ENCODE data around the gene NPB. TPM values are rescaled to one million over a fixed set of nuclear protein-coding genes. Genes with fewer than 3 reads are reported as not detected.

Gene NPB
- total RNA-seq, result 0.54 and 1.3 TPM in 2 replicates

DNA sequence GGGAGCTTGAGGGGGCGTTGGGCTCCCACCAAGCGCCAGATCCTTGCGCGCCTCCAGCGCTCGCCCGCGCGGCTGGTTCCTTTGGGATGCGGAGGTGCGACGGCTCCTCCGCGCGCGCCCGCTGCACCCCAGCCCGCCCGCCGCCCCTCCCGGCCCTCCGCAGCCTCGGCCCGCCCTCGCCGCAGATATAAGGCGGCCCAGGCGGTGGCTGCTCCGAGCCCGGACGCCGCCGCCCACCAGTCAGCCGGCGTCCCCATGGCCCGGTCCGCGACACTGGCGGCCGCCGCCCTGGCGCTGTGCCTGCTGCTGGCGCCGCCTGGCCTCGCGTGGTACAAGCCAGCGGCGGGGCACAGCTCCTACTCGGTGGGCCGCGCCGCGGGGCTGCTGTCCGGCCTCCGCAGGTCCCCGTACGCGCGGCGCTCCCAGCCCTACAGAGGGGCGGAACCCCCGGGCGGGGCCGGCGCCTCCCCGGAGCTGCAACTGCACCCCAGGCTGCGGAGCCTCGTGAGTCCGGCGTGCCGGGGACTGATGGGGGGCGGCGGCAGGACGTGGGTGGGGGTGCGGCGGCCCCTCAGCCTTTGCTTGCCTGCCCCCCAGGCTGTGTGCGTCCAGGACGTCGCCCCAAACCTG is at the start of gene NPB:
NPB (plus strand) TSS at position 216 of the 630 bp plus-strand sequence; CDS start at position 256, 40 bp downstream.

DNA sequence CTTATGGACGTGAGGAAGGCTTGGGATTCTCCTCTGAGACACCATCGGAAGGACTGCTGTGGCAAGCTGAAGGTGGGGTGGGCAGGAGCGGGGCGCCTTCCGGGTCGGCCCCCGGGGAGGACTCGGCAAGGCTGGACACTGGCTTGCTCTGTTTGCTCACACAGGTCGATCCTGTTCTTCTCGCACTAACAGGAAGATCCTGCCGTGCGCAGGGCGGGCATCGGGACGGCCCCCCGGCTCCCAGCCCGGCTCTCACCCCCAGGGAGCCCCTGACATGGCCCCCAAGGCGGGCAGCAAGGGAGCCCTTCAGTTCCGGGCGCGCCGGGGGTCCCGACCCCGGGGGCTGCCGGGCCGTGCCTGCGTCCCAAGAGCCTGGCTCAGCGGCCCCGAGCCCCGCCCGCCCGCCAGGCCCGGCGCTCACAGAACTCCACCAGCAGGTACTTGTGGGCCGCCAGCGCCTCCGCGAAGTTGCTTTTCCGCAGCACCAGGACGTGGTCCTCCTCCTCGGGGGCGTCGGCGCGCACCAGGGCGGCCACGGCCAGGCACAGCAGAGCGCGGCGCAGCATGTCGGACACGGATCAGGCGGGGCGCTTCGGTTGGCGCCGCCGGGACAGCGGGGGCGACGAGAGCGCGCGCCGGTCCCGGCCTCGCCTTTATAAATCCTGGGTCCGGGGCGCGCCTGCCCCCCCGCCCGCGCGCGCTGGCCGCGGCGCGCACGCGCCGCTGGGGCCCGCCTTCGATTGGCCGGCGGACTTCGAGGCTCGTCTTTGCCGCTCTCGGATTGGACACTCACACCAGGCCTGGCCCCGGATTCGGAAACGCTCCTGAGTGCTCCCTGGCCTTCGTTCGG is 41.9 kb upstream of the NPB start, which contains the start of gene P4HB:
P4HB (minus strand) TSS at position 630 of the 850 bp plus-strand sequence; CDS start at position 566, 64 bp downstream.

DNA sequence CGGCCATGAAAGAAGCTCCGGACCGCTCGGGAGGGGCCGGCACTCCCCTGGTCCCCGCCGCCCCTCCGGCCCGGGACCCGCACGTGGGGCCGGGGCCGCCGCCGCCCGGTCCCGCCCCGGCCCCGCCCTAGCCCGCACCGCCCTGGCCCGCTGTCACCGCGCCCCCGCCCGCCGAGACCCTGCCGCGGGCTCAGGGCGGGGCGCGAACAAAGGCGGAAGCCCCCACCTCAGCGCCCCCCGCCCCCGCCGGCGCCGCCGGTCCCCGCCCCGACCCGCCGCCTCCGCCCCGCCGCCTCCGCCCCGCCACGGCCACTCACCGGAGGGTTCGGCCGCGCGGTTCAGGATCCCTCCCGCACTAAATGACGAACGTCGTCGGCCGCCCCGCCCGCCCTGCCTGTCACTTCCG is 31.1 kb upstream of the NPB start, which contains the start of gene ARHGDIA:
ARHGDIA (minus strand) TSS at position 357 of the 406 bp plus-strand sequence. CDS start 1,407 bp downstream, outside the sequence.

DNA sequence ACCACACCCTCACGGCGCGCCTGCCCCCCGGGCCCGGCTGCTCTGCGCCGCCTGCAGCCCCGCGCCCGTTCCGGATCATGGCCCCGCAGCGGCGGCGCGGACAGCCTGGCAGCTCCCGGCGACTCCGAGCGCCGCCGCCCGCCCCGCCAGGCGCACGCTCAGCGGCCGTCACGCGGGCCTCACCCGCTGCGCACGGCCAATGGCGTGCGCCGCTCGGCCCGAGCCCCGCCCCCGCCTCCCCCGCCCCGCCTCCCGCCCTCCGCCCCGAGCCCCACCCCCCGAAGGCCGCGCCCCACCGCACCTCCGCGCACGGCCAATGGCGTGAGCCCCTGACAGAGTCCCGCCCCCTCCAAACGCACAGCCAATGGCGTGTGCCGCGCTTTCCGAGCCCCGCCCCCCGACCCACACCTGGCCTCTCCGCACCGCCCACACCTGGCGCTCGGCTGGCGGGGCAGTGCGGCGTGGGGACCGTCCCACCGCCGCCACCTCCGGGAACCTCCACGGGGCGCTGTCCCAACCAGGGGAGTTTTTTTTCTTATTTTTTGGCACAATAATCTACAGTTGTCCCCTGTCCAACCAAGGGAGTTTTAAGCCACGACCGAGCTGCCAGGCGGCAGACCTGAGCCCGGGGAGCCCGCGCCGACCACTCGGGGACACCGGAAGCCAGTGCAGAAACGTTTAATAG is 9.4 kb downstream of the NPB start, which contains the start of gene PCYT2:
PCYT2 (minus strand) TSS at position 123 of the 685 bp plus-strand sequence; CDS start at position 79, 44 bp downstream.

DNA sequence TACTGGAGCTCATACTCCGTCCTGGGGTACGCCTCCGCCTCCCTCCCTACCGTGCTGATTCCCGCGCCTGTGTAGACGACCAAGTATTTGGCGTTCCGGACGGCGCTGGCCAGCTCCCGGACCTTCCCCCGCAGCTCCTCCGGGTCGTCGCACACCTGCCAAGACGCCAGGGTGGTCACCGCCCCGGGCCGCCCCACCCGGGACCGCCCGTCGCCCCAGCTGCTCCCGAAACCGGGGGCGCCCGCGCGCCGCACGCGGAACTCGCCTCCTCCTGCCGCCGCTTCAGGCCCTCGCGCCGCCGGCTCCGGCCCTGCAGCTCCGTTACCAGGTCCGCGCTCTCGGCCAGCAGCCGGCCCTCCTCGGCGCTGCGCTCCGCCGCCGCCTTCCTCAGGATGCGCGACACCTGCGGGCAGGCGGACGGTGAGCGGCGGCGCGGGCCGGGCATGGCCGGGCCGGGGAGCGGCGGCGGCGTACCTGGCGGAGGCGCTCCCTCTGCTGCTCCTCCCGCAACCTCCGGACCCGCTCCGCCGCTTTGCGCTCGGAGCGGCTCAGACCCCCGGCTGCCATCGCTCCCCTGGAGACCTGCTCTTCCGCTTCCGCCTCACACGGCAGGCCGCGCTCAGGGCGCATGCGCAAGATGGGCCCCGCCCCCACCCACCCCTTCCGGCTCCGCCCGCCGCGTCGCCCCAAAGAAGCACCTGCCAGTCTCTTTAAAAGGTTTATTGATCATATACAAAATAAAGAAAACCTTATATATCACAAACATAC is 15.7 kb downstream of the NPB start, which contains the start of gene SIRT7:
SIRT7 (minus strand) TSS at position 612 of the 768 bp plus-strand sequence; CDS start at position 567, 45 bp downstream.

DNA sequence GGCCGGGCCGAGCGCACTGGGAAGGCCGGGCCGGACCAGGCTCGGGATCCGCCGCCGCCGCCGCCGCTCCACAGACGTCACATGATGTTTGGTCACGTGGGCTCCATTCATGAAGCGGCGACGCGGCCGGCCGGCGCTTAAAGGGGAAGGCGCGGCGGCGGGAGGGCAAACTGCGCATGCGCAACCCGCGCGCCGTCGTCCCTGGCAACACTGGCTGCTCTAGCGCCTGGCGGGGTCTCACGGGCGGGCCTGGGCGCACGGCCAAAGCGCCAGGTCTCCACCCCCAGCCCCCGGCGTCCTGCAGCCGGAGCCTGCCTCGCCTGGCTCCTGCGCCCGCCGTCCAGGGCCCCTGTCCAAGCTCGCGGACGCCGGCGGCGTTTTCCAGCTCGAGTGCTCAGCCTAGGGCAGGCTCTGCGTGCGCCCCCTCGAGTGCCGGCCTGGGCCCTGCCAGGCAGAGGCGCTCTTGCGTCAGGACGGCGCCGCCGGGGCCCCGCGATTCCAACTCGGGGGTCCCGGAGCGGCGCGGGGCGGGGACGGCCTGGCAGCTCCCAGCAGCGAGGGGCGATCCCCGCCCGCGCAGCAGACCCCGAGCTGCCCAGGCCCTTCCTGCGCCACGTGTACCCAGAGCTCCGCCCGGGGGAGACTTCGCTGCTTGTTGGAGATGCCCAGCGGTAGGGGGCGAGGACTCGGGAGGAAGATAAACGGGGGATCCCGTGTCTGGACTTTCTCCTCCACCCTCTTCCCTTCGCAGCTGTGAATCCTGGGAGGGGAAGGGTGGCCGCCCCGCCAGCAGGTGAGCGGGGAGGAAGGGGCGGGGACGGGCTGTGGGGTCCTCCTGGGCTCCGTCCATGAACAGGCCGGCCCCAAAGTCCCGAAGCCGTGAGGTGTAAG is 25.9 kb downstream of the NPB start, which contains the start of gene MAFG:
MAFG (minus strand) TSS at position 83 of the 891 bp plus-strand sequence. CDS start 4,550 bp downstream, outside the sequence.

DNA sequence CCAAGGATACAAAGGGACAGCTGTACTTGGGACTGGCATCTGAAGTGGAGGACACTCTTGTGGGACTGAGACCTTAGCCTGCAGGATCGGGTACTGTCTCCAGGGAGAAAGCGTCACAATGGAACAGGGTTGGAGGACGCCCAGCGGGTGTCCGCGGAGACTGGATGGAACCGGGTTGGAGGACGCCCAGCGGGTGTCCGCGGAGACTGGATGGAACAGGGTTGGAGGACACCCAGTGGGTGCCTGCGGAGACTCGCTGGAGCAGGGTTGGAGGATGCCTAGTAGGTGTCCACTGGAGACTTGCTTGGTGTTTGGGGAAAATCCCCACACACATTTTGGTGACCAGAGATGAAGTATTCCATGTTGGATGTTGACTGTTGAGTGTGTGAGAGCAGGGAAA is 45.2 kb downstream of the NPB start, which contains the start of gene MYADML2:
MYADML2 (minus strand) TSS at position 45 of the 400 bp plus-strand sequence. CDS start 5,492 bp downstream, outside the sequence.

Other genes with a start within 250 kb of the NPB start
- gene PDE6G, start 245.7 kb upstream of the NPB start, total RNA-seq, result 0.20 and 0.25 TPM in 2 replicates
- gene OXLD1, start 235.6 kb upstream of the NPB start, total RNA-seq, result 26.7 and 37.2 TPM in 2 replicates
- 21.9 and 22.1 TPM in 2 replicates for gene CCDC137, start 235.5 kb upstream of the NPB start, total RNA-seq
- 35.6 and 36.0 TPM in 2 replicates for gene ARL16, start 218.4 kb upstream of the NPB start, total RNA-seq
- gene HGS, start 218.2 kb upstream of the NPB start, total RNA-seq, result 124 and 135 TPM in 2 replicates
- gene MRPL12, start 198.9 kb upstream of the NPB start, total RNA-seq, result 145 and 156 TPM in 2 replicates
- gene SLC25A10, start 190.0 kb upstream of the NPB start, total RNA-seq, result 27.1 and 32.0 TPM in 2 replicates
- gene GCGR, start 98.1 kb upstream of the NPB start, total RNA-seq, result not detected in 2 replicates
- gene MCRIP1, start 68.9 kb upstream of the NPB start, total RNA-seq, result 88.9 and 104 TPM in 2 replicates
- not detected in 2 replicates for gene PPP1R27, start 67.2 kb upstream of the NPB start, total RNA-seq
- 1,689 and 1,862 TPM in 2 replicates for gene P4HB, start 41.7 kb upstream of the NPB start, total RNA-seq
- gene ARHGDIA, start 30.9 kb upstream of the NPB start, total RNA-seq, result 405 and 442 TPM in 2 replicates
- 270 and 274 TPM in 2 replicates for gene ALYREF, start 10.7 kb upstream of the NPB start, total RNA-seq
- gene ANAPC11, start 10.5 kb upstream of the NPB start, total RNA-seq, result 259 and 262 TPM in 2 replicates
- gene PCYT2, start 9.2 kb downstream of the NPB start, total RNA-seq, result 51.8 and 57.0 TPM in 2 replicates
- gene SIRT7, start 15.9 kb downstream of the NPB start, total RNA-seq, result 15.3 and 18.3 TPM in 2 replicates
- gene MAFG, start 25.5 kb downstream of the NPB start, total RNA-seq, result 22.3 and 23.3 TPM in 2 replicates
- 52.5 and 73.9 TPM in 2 replicates for gene PYCR1, start 35.1 kb downstream of the NPB start, total RNA-seq
- not detected in 2 replicates for gene MYADML2, start 45.0 kb downstream of the NPB start, total RNA-seq
- gene NOTUM, start 58.9 kb downstream of the NPB start, total RNA-seq, result not detected in 2 replicates
- gene ASPSCR1, start 75.4 kb downstream of the NPB start, total RNA-seq, result 20.9 and 21.3 TPM in 2 replicates
- 130 TPM in 2 replicates for gene CENPX, start 120.6 kb downstream of the NPB start, total RNA-seq
- gene LRRC45, start 121.1 kb downstream of the NPB start, total RNA-seq, result 25.1 and 29.3 TPM in 2 replicates
- gene RAC3, start 129.4 kb downstream of the NPB start, total RNA-seq, result 15.5 and 16.5 TPM in 2 replicates
- 114 and 147 TPM in 2 replicates for gene DCXR, start 135.5 kb downstream of the NPB start, total RNA-seq
- 28.5 and 30.8 TPM in 2 replicates for gene RFNG, start 149.6 kb downstream of the NPB start, total RNA-seq
- gene GPS1, start 149.7 kb downstream of the NPB start, total RNA-seq, result 116 and 127 TPM in 2 replicates
- gene DUS1L, start 163.6 kb downstream of the NPB start, total RNA-seq, result 81.1 and 101 TPM in 2 replicates
- 169 and 174 TPM in 2 replicates for gene FASN, start 196.0 kb downstream of the NPB start, total RNA-seq